IMR-90 (cell line): ENCODE results near the gene INTS3. TPM values are rescaled to one million over a fixed set of nuclear protein-coding genes. Genes with fewer than 3 reads are reported as not detected.

Experiments
- ATAC-seq: fragments of 200-7000 bp; cut with Tn5 transposase; 2 replicates; pipeline ENCODE4 v1.9.1; 2020; ENCODE audit warnings: low read depth, mild to moderate bottlenecking, moderate library complexity
- BruUV-seq: library from RNA; stranded (reverse); fragments of 400-500 nt; replicated peaks from 2 replicates; lab custom pipeline; 2021; lab: Mats Ljungman, UMichigan
- CTCF ChIA-PET: fragments of 300-600 bp; formaldehyde crosslinking; extraction: SDS; loops from one replicate; lab custom pipeline; 2021; ENCODE audit warnings: antibody characterized with exemption; lab: Yijun Ruan, JAX
- POLR2A ChIA-PET: fragments of 300-600 bp; sonication (Branson Sonifier 250); formaldehyde crosslinking; loops from one replicate; lab custom pipeline; 2022; ENCODE audit warnings: antibody characterized with exemption; ENCODE audit not compliant: unreplicated experiment; lab: Charles Lee
- DNase-seq: peaks from one replicate; pipeline ENCODE4 v3.0.0; 2013
- H2AFZ ChIP-seq: replicated peaks from 2 replicates; pipeline ENCODE3; 2013; ENCODE audit warnings: low read length, mild to moderate bottlenecking; ENCODE audit not compliant: poor library complexity
- H2AK5ac ChIP-seq: 2 replicates; pipeline ENCODE4 v1.6.1; 2013; ENCODE audit warnings: low read depth, low read length, inconsistent platforms
- H2AK9ac ChIP-seq: replicated peaks from 2 replicates; pipeline ENCODE3; 2013; ENCODE audit warnings: mild to moderate bottlenecking, low read depth, low read length, moderate library complexity; ENCODE audit not compliant: poor library complexity
- H2BK120ac ChIP-seq: 2 replicates; pipeline ENCODE4 v1.6.1; 2013; ENCODE audit warnings: low read depth, low read length, inconsistent platforms
- H2BK15ac ChIP-seq: 3 replicates; pipeline ENCODE4 v1.6.1; 2013; ENCODE audit warnings: low read depth, low read length, inconsistent platforms
- H2BK20ac ChIP-seq: 2 replicates; pipeline ENCODE4 v1.6.1; 2013; ENCODE audit warnings: low read depth, mild to moderate bottlenecking, inconsistent platforms, low read length, moderate library complexity
- H2BK5ac ChIP-seq: 2 replicates; pipeline ENCODE4 v1.6.1; 2013; ENCODE audit warnings: mild to moderate bottlenecking, low read depth, low read length, inconsistent platforms; ENCODE audit not compliant: poor library complexity, severe bottlenecking
- H3K14ac ChIP-seq: replicated peaks from 2 replicates; pipeline ENCODE4 v1.6.1; 2013; ENCODE audit warnings: low read depth, low read length, inconsistent platforms
- H3K18ac ChIP-seq: 2 replicates; pipeline ENCODE4 v1.6.1; 2013; ENCODE audit warnings: low read depth, low read length, control low read depth
- H3K23ac ChIP-seq: 2 replicates; pipeline ENCODE4 v1.6.1; 2013; ENCODE audit warnings: low read depth, low read length, inconsistent platforms
- H3K27ac ChIP-seq: 2 replicates; pipeline ENCODE4 v1.5.1; 2013; ENCODE audit warnings: mild to moderate bottlenecking, control low read depth, low read length; ENCODE audit not compliant: insufficient read depth
- H3K27me3 ChIP-seq: 2 replicates; pipeline ENCODE4 v1.6.1; 2013; ENCODE audit warnings: low read length; ENCODE audit not compliant: control insufficient read depth, insufficient read depth
- H3K36me3 ChIP-seq: 2 replicates; pipeline ENCODE4 v1.6.1; 2013; ENCODE audit warnings: low read length, mixed read lengths; ENCODE audit not compliant: control insufficient read depth, insufficient read depth
- H3K4ac ChIP-seq: 2 replicates; pipeline ENCODE4 v1.6.1; 2013; ENCODE audit warnings: low read depth, low read length, inconsistent platforms
- H3K4me1 ChIP-seq: 2 replicates; pipeline ENCODE4 v1.6.1; 2013; ENCODE audit warnings: low read length, mixed read lengths; ENCODE audit not compliant: control insufficient read depth, insufficient read depth
- H3K4me2 ChIP-seq: 2 replicates; pipeline ENCODE4 v1.6.1; 2013; ENCODE audit warnings: low read depth, mild to moderate bottlenecking, control low read depth, low read length, moderate library complexity
- H3K4me3 ChIP-seq: 2 replicates; pipeline ENCODE4 v1.5.1; 2013; ENCODE audit warnings: low read depth, mild to moderate bottlenecking, control low read depth, low read length, moderate library complexity; ENCODE audit not compliant: insufficient read depth
- H3K56ac ChIP-seq: 2 replicates; pipeline ENCODE4 v1.6.1; 2013; ENCODE audit warnings: low read length, inconsistent platforms; ENCODE audit not compliant: insufficient read depth; ENCODE audit errors: extremely low read depth
- H3K79me1 ChIP-seq, 2 experiments: 2 replicates each; pipeline ENCODE4 v1.6.1; 2013; ENCODE audit warnings: low read length in 2 of 2, inconsistent platforms in 1 of 2, low read depth in 1 of 2
- H3K9ac ChIP-seq: 2 replicates; pipeline ENCODE4 v1.6.1; 2013; ENCODE audit warnings: low read depth, low read length, control low read depth
- H3K9me1 ChIP-seq: 2 replicates; pipeline ENCODE4 v1.6.1; 2013; ENCODE audit warnings: low read length, inconsistent platforms; ENCODE audit not compliant: insufficient read depth
- H3K9me3 ChIP-seq: 2 replicates; pipeline ENCODE4 v1.6.1; 2013; ENCODE audit warnings: low read length; ENCODE audit not compliant: control insufficient read depth, insufficient read depth
- H4K20me1 ChIP-seq: 2 replicates; pipeline ENCODE4 v1.6.1; 2013; ENCODE audit warnings: low read length, inconsistent platforms; ENCODE audit not compliant: insufficient read depth
- H4K5ac ChIP-seq: 2 replicates; pipeline ENCODE4 v1.6.1; 2013; ENCODE audit warnings: mild to moderate bottlenecking, low read depth, low read length, control low read depth
- H4K8ac ChIP-seq, 2 experiments: 2 replicates each; pipeline ENCODE4 v1.6.1; 2013; ENCODE audit warnings: low read depth in 2 of 2, low read length in 2 of 2, control low read depth in 1 of 2, inconsistent platforms in 1 of 2
- H4K91ac ChIP-seq: 2 replicates; pipeline ENCODE4 v1.6.1; 2013; ENCODE audit warnings: low read depth, low read length, inconsistent platforms; ENCODE audit not compliant: insufficient read depth
- CHD1 ChIP-seq: IDR thresholded peaks from 2 replicates; pipeline ENCODE4 v1.6.1; 2012; ENCODE audit warnings: low read depth, low read length, improper control_type of control experiment
- WGBS, 2 experiments: methylation state at CpG; one replicate each; pipeline versions ENCODE4 v1.1.5 to v1.1.7; 2013; ENCODE audit warnings: missing lambda C conversion rate in 2 of 2; ENCODE audit not compliant: insufficient read length in 1 of 2; ENCODE audit errors: extremely low coverage in 2 of 2; 5-methylcytosine and 5-hydroxymethylcytosine counted together
- dilution Hi-C: fragments of 300-500 bp; cut with HindIII; formaldehyde crosslinking; loops from one replicate; pipeline ENCODE4 v1.14.3; 2018; ENCODE audit warnings: low sequenced_read_pairs; ENCODE audit not compliant: unreplicated experiment
- in situ Hi-C: fragments of 300-500 bp; cut with MboI; formaldehyde crosslinking; loops from 3 replicates; pipeline ENCODE4 v1.14.3; 2019; ENCODE audit warnings: low sequenced_read_pairs, inconsistent platforms, mixed read lengths
- intact Hi-C: fragments of 100-400 bp; cut with micrococcal nuclease; formaldehyde crosslinking; loops from 2 replicates; pipeline ENCODE4 v1.10.0; 2022
- polyA plus RNA-seq, 3 experiments: library from polyadenylated mRNA; depleted of rRNA; stranded (reverse); fragments of >200 nt; gene quantifications; 2 replicates each; pipeline ENCODE4 v1.2.3, GENCODE V29; 2012; ENCODE audit warnings: low replicate concordance in 1 of 3
- total RNA-seq: library from RNA; depleted of rRNA; stranded (reverse); fragments of >200 nt; gene quantifications from 2 replicates; pipeline ENCODE4 v1.2.3, GENCODE V29; 2012
- TF ChIP-seq, protein P1 (sequence below): conservative IDR thresholded peaks from 2 replicates; pipeline ENCODE4 v1.5.1; 2012; ENCODE audit warnings: mild to moderate bottlenecking, low read depth, low read length, improper control_type of control experiment

INTS3 gene
- total and polyA plus RNA-seq, 2 of the 4 experiments (the other 2 are of a cell fraction): 33.5 to 59.4 TPM

DNA sequence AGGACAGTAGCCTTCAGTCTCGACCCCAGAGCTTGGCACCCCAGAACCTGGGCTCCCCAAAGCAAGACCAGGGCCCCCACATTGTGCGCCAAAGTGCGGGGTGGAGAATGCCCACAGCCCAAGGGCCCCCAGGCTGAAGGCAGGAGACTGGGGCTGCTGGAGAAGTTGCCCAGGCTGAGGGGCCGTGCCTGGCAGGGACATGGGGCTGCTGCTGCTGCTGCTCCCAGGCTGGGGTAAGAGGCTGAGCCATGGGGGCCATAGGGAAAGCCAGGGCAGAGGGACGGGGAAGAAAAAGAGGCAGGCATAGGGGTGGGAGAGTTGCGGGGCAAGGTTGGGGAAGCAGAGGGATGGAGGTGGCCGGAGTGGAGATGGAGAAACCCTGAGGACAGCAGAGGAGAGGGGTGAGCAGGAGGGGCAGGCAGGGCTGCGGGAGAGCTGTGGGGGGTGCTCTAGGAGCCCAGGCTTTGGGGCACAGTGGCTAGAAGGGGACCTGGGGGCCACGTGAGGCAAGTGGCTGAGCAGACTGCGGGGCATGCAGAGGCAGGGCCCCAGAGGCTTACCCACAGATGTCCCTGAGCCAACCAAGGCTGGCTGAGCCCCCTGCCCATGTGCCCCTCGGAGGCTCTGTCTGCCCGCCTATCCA lies 66.2 kb downstream of the INTS3 start:
- Histone ChIP-seq H4K5ac (no peak overlapping the region), H3K9me1 (peaks cover 10% of the 10 kb centered on the region), H3K9me3 (no peaks in the 10 kb centered on the region), H2BK15ac (no peak overlapping the region), H3K56ac (no peak overlapping the region), H3K14ac (no peak overlapping the region), H2BK120ac (no peak overlapping the region; the same call in 1 of the 2 replicates), H2AK9ac (no peak overlapping the region), H2BK5ac (no peak overlapping the region), H3K36me3 (no peaks in the 10 kb centered on the region), H3K18ac (no peak overlapping the region), H4K8ac (no peak overlapping the region), H3K4ac (no peak overlapping the region), H3K4me1 (peaks cover 11% of the 10 kb centered on the region), H3K27ac (no peak overlapping the region), H2AFZ (no peak overlapping the region), H3K79me1 (0 out of 4 replicates have a peak, but pooled peaks cover 0 to 3% of the 10 kb centered on the region in 2 experiments), H3K27me3 (no peaks in the 10 kb centered on the region), H3K4me3 (no peak overlapping the region), H4K91ac (no peak overlapping the region), H4K20me1 (no peaks in the 10 kb centered on the region), H2BK20ac (no peak overlapping the region), H3K23ac (no peak overlapping the region), H3K4me2 (no peak overlapping the region), H3K9ac (no peak overlapping the region), H2AK5ac (peak overlapping the region; percentile 21; the same call in 1 of the 2 replicates)
- intact Hi-C loops (loop anchor here (10.0 kb wide), 1 partner anchor 131 kb away; the partner anchor contains the start of gene GATAD2B), dilution Hi-C loops (no loop called here), in situ Hi-C loops (no loop called here)
- ATAC-seq: no peak
- CTCF ChIA-PET: no interaction called here
- POLR2A ChIA-PET: interaction anchor here (0.6 kb wide), 2 partner anchors 27 to 121 kb away, joined by 4 to 6 read pairs; no protein-coding TSS in a partner anchor
- no peak for DNase-seq
- no TSS peak for BruUV-seq
- WGBS, 2 experiments: 88% methylated on average over 5 of the region's 12 CpGs; no CpG with 5 or more reads in 1 of the 2 experiments
- no peak for TF ChIP-seq CHD1
- TF ChIP-seq, protein P1, sequence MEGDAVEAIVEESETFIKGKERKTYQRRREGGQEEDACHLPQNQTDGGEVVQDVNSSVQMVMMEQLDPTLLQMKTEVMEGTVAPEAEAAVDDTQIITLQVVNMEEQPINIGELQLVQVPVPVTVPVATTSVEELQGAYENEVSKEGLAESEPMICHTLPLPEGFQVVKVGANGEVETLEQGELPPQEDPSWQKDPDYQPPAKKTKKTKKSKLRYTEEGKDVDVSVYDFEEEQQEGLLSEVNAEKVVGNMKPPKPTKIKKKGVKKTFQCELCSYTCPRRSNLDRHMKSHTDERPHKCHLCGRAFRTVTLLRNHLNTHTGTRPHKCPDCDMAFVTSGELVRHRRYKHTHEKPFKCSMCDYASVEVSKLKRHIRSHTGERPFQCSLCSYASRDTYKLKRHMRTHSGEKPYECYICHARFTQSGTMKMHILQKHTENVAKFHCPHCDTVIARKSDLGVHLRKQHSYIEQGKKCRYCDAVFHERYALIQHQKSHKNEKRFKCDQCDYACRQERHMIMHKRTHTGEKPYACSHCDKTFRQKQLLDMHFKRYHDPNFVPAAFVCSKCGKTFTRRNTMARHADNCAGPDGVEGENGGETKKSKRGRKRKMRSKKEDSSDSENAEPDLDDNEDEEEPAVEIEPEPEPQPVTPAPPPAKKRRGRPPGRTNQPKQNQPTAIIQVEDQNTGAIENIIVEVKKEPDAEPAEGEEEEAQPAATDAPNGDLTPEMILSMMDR: no peak
